ENCODE results near the gene CRK. TPM values are rescaled to one million over a fixed set of nuclear protein-coding genes. Genes with fewer than 3 reads are reported as not detected.

Gene CRK
- total RNA-seq, 1 donor from 2014 or later = 57.5 TPM

DNA sequence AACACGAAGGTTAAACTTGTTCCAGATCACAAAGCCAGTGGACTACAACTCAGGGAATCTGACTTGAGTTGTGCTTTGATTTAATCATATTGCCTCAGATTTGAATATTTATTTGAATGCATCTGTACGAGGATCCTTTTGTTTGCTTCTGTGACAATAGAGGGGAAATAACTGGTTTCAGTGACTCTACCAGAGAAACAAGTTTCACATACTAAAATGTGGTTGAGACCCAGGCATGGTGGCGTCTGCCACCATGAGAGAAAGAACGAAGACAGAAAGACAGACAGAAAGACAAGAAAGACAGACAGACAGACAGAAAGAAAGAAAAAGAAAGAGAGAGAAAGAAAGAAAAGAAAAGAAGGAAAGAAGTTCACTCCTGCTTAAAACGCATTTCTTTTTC is 80.0 kb downstream of the CRK start:
- DNase-seq (ENCODE audit: extremely low spot score in 2 of 2) = no peak
- Histone ChIP-seq H3K36me3 (no peaks in the 10 kb centered on the region), H3K4me3 (no peak overlapping the region), H3K27ac (peak overlapping the region; percentile 34), H3K9me3 (no peaks in the 10 kb centered on the region), H3K4me1 (peaks cover 100% of the 10 kb centered on the region), H3K27me3 (no peaks in the 10 kb centered on the region)
- intact Hi-C loops (cut with DNase I) = no loop called here
- TF ChIP-seq POLR2AphosphoS5 (IDR thresholded peaks at IDR 0.05; ENCODE audit: insufficient read depth in 1 of 2, low read depth in 1 of 2) (no peak), POLR2A (IDR thresholded peaks at IDR 0.05) (no peak), CTCF (IDR thresholded peaks at IDR 0.05) (no peak)

- TF ChIP-seq CTCF (IDR thresholded peaks at IDR 0.05) (no peak), POLR2AphosphoS5 (IDR thresholded peaks at IDR 0.05; ENCODE audit: insufficient read depth in 1 of 2, low read depth in 1 of 2) (no peak), POLR2A (IDR thresholded peaks at IDR 0.05) (no peak)
- intact Hi-C loops (cut with DNase I) = no loop called here
Measured at GRCh38 chr17:1375615-1376014, 80.4 kb downstream of the CRK start.

GRCh38 chr17:1374431-1375177 is 81.4 kb downstream of the CRK start:
- Histone ChIP-seq H3K27ac (no peak overlapping the region), H3K4me3 (no peak overlapping the region), H3K4me1 (peaks cover 98% of the 10 kb centered on the region), H3K36me3 (no peaks in the 10 kb centered on the region), H3K27me3 (no peaks in the 10 kb centered on the region), H3K9me3 (no peaks in the 10 kb centered on the region)
- DNase-seq (ENCODE audit: extremely low spot score in 2 of 2) = no peak
- intact Hi-C loops (cut with DNase I) = no loop called here
- no peak for TF ChIP-seq CTCF (IDR thresholded peaks at IDR 0.05)
- no peak for TF ChIP-seq POLR2AphosphoS5 (IDR thresholded peaks at IDR 0.05; ENCODE audit: insufficient read depth in 1 of 2, low read depth in 1 of 2)
- TF ChIP-seq POLR2A (IDR thresholded peaks at IDR 0.05) = no peak

More at GRCh38 chr17:1375615-1376014, 80.4 kb downstream of the CRK start:
- no peak overlapping the region for H3K4me3 ChIP-seq
- no peak for DNase-seq (ENCODE audit: extremely low spot score in 2 of 2)
- peaks cover 100% of the 10 kb centered on the region for H3K4me1 ChIP-seq
- H3K36me3 ChIP-seq = no peaks in the 10 kb centered on the region
- no peaks in the 10 kb centered on the region for H3K9me3 ChIP-seq
- H3K27me3 ChIP-seq = no peaks in the 10 kb centered on the region
- H3K27ac ChIP-seq = peak overlapping the region; percentile 34

DNA sequence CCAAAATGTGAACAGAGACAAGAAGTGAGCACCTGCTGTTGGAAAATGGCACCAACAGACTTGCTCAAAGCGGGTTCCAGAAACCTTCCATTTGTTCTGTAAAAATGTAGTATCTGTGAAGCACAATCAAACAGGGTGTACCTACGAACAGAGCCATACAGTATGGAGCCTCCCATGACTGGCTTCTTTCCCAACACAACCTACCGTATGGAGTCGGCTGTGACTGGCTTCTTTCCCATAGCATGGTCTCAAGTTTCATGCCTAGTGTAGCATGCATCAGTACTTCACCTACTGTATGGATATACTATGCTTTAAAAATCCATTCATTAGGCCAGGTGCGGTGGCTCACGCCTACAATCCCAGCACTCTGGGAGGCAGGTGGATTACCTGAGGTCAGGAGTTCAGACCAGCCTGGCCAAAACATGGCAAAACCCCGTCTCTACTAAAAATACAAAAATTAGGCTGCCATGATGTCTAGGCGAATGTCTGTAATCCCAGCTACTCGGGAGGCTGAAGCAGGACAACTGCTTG is 82.3 kb downstream of the CRK start:
- Histone ChIP-seq H3K27ac (no peak overlapping the region), H3K27me3 (no peaks in the 10 kb centered on the region), H3K36me3 (no peaks in the 10 kb centered on the region), H3K4me1 (peaks cover 98% of the 10 kb centered on the region), H3K9me3 (no peaks in the 10 kb centered on the region), H3K4me3 (no peak overlapping the region)
- no peak for TF ChIP-seq POLR2A (IDR thresholded peaks at IDR 0.05)
- TF ChIP-seq POLR2AphosphoS5 (IDR thresholded peaks at IDR 0.05; ENCODE audit: insufficient read depth in 1 of 2, low read depth in 1 of 2) = no peak
- TF ChIP-seq CTCF (IDR thresholded peaks at IDR 0.05) = no peak
- DNase-seq (ENCODE audit: extremely low spot score in 2 of 2) = no peak
- intact Hi-C loops (cut with DNase I) = no loop called here

DNA sequence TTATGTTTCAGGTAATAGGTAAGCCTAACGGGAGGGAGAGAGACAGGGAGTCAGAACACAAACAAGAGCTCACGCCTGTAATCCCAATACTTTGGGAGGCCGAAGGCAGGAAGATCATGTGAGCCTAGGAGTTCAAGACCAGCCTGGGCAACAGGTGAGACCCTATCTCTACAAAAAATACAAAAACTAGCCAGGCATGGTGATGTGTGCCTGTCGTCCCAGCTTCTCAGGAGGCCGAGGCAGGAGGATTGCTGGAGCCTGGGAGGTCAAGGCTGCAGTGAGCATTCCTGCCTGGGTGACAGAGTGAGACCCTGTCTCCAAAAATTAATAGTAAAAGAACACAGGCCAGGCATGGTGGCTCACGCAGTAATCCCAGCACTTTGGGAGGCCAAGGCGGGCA is 83.4 kb downstream of the CRK start:
- intact Hi-C loops (cut with DNase I) = no loop called here
- Histone ChIP-seq H3K27me3 (no peaks in the 10 kb centered on the region), H3K27ac (no peak overlapping the region), H3K9me3 (no peaks in the 10 kb centered on the region), H3K4me1 (peaks cover 96% of the 10 kb centered on the region), H3K4me3 (no peak overlapping the region), H3K36me3 (no peaks in the 10 kb centered on the region)
- no peak for TF ChIP-seq POLR2A (IDR thresholded peaks at IDR 0.05)
- DNase-seq (ENCODE audit: extremely low spot score in 2 of 2) = no peak
